ENCODE measurements around the gene STUM. TPM values are rescaled to one million over a fixed set of nuclear protein-coding genes. Genes with fewer than 3 reads are reported as not detected.

Gene STUM, protein sequence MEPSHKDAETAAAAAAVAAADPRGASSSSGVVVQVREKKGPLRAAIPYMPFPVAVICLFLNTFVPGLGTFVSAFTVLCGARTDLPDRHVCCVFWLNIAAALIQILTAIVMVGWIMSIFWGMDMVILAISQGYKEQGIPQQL
- total RNA-seq (2021; fragmentation: NEBNext Ultra II Directional; extraction: Animal tissue kit (Norgen Biotek cat#: 25700)) (1.2 and 1.3 TPM in 2 replicates), polyA plus RNA-seq (2011; rRNA removed) (0.76 and 0.85 TPM in 2 replicates), polyA minus RNA-seq (2011; rRNA and poly(A)+ RNA removed) (0.61 and 0.66 TPM in 2 replicates)
- 1.1 TPM for polyA plus RNA-seq (2011; cell fraction: cytosol; rRNA removed)
- 3.4 TPM for polyA plus RNA-seq (2011; cell fraction: nucleus; rRNA removed)
- polyA plus RNA-seq (2012, experiment 1 of 2): 0.66 to 0.97 TPM (median 0.83 TPM) in 4 replicates
- 0.45 TPM for polyA plus RNA-seq (2012, experiment 2 of 2)
- polyA plus RNA-seq (2013, experiment 1 of 2): 0.55 TPM
- 0.53 TPM for polyA plus RNA-seq (2013, experiment 2 of 2)
- 0.15 TPM for polyA minus RNA-seq (2011; cell fraction: cytosol; rRNA and poly(A)+ RNA removed)
- 1.00 TPM for polyA minus RNA-seq (2011; cell fraction: nucleus; rRNA and poly(A)+ RNA removed)
- long read RNA-seq, experiment 1, partial matches to known transcripts: 0 of 2 reads
- long read RNA-seq, experiment 1, other reads (novel, unspliced or antisense): 2 of 2 reads
- long read RNA-seq, experiment 2: 0 reads

DNA sequence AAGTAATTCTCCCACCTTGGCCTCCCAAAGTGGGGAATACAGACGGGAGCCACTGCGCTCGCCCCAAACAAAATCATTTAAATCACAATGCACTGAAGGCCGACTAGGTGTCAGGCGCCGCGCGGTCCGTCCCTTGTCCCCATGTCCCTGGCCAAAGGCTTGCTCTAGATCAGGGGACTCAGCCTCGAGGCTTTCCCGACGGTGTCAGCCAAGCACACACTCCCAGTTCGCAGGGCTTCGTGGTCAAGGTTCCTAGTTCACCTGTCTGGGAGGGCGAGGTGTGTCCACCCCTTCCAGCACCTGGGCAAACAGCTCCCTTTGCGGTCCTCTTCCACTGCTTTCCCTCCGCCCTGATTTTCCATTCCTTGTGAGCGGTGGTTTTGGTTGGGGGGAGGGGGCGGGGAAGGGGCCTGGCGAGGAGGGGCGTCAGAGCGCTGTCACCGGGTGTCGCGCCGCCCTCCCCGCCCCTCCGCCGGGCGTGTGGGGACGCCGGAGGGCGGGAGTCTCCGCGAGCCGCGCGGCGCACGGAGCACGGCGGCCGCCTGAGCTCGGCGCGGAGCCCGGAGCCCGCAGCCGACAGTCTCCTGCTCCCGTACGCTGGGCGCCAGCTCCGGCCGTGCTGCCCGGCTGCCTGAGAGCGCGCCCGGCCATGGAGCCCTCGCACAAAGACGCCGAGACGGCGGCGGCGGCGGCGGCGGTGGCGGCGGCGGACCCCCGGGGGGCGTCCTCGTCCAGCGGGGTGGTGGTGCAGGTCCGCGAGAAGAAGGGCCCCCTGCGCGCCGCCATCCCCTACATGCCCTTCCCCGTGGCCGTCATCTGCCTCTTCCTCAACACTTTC lies at the start of gene STUM:
Gene STUM (plus strand): TSS at position 509 of the 838 bp plus-strand sequence. CDS start 141 bp downstream, at position 650.
- Histone ChIP-seq H3K36me3 (ENCODE audit: control insufficient read depth in 2 of 4, insufficient read depth in 4 of 4, low read length in 3 of 4) (no peaks in the 10 kb centered on the region), H3K79me2 (ENCODE audit: control insufficient read depth in 1 of 2, insufficient read depth in 2 of 2, low read length in 2 of 2) (no peaks in the 10 kb centered on the region), H3K79me1 (ENCODE audit: low read depth, low read length) (no peaks in the 10 kb centered on the region), H3K56ac (replicated peaks; ENCODE audit: insufficient read length, low read depth, low read length) (no peak within 1 kb of the TSS), H3K23ac (ENCODE audit: insufficient read length) (no peak within 1 kb of the TSS), H2BK12ac (ENCODE audit: low read depth, low read length) (no peak within 1 kb of the TSS), H3K4me2 (ENCODE audit: insufficient read depth in 1 of 2, low read depth in 2 of 2, low read length in 2 of 2) (peak within 1 kb of the TSS; percentile 96 to 100), H3K4ac (replicated peaks; ENCODE audit: insufficient read length, low read depth, low read length) (no peak within 1 kb of the TSS), H3K27ac (ENCODE audit: low read depth, low read length) (no peak within 1 kb of the TSS), H4K20me1 (replicated peaks in 1 of 2; ENCODE audit: control insufficient read depth in 1 of 2, insufficient read depth in 2 of 2, low read length in 2 of 2) (peaks cover 0 to 6% of the 10 kb centered on the region in 2 experiments), H4K5ac (ENCODE audit: insufficient read length, low read depth, low read length) (no peak within 1 kb of the TSS), H3K18ac (ENCODE audit: extremely low read depth, low read length) (peak within 1 kb of the TSS; percentile 26; the same call in 1 of the 2 replicates), H3K9ac (replicated peaks in 1 of 4; ENCODE audit: extremely low read depth in 1 of 4, low read depth in 3 of 4, low read length in 3 of 4) (peak within 1 kb of the TSS in 1 of 4 experiments; percentile 75; a peak in 1 of 7 replicates), H3K4me3 (ENCODE audit: extremely low read depth in 1 of 4, insufficient read depth in 2 of 4, low read depth in 3 of 4, low read length in 4 of 4) (peak within 1 kb of the TSS; percentile 15 to 62 (median 50)), H2BK5ac (ENCODE audit: low read depth, low read length) (no peak within 1 kb of the TSS), H2AK5ac (ENCODE audit: low read depth, low read length) (no peak within 1 kb of the TSS), H3K14ac (ENCODE audit: insufficient read length) (no peak within 1 kb of the TSS), H3K9me3 (ENCODE audit: insufficient read depth in 2 of 2, low read depth in 1 of 2, low read length in 1 of 2) (no peaks in the 10 kb centered on the region), H3K27me3 (replicated peaks in 1 of 4; ENCODE audit: control insufficient read depth in 3 of 4, extremely low read depth in 1 of 4, insufficient read depth in 3 of 4, low read length in 3 of 4) (peaks cover 10 to 50% (median 46%) of the 10 kb centered on the region in 4 experiments), H2BK120ac (replicated peaks; ENCODE audit: low read depth, low read length) (no peak within 1 kb of the TSS), H3K4me1 (replicated peaks in 1 of 4; ENCODE audit: control insufficient read depth in 3 of 4, insufficient read depth in 4 of 4, low read length in 3 of 4) (peaks cover 3 to 24% (median 14%) of the 10 kb centered on the region in 4 experiments), H2AFZ (ENCODE audit: low read length) (peak within 1 kb of the TSS; percentile 88; the same call in 1 of the 2 replicates), H3K23me2 (ENCODE audit: low read depth, low read length) (peaks cover 9% of the 10 kb centered on the region; the same call in 1 of the 2 replicates), H4K91ac (replicated peaks; ENCODE audit: insufficient read length, low read length) (no peak within 1 kb of the TSS), H2BK15ac (ENCODE audit: low read length) (no peak within 1 kb of the TSS), H4K8ac (ENCODE audit: extremely low read depth, insufficient read depth, low read length) (peak within 1 kb of the TSS; percentile 78), H2BK20ac (ENCODE audit: low read length) (no peak within 1 kb of the TSS)
- WGBS, 2 experiments (ENCODE audit: extremely low coverage in 1 of 2, insufficient coverage in 1 of 2, insufficient read length in 1 of 2, insufficient replicate concordance in 2 of 2, low coverage in 1 of 2, low lambda C conversion rate in 2 of 2, missing lambda C conversion rate in 1 of 2): 2% methylated on average over 31 of the region's 82 CpGs; no CpG with 5 or more reads in 1 of the 2 experiments
- ChIA-PET POLR2A (ENCODE audit: partially characterized antibody) (interaction anchor here (0.7 to 1.6 kb wide), 5 partner anchors 28 to 195 kb away, joined by 3 read pairs; partner anchors contain the start of gene PARP1), CTCF (ENCODE audit: partially characterized antibody) (interaction anchor here (0.6 to 6.7 kb wide), 20 partner anchors 13 to 1300 kb away, joined by 3 to 71 read pairs (median 5); no protein-coding TSS in a partner anchor)
- no peak for FAIRE-seq
- DNase-seq (ENCODE audit: low read depth in 1 of 2, low spot score in 2 of 2): peak in 1 of 2 experiments; percentile 74
- no peak for TF ChIP-seq TAF7 (optimal IDR thresholded peaks at IDR 0.05; ENCODE audit: borderline replicate concordance, low read depth, low read length)
- TF ChIP-seq JUND (IDR thresholded peaks at IDR 0.05; ENCODE audit: low read length): no peak
- TF ChIP-seq TAF1 (IDR thresholded peaks at IDR 0.05; ENCODE audit: low read depth, low read length): no peak
- no peak for TF ChIP-seq CTBP2 (IDR thresholded peaks at IDR 0.05; ENCODE audit: borderline replicate concordance, insufficient read depth, insufficient read length, low read length)
- TF ChIP-seq CEBPB (IDR thresholded peaks at IDR 0.05; ENCODE audit: low read depth, low read length): no peak
- TF ChIP-seq RXRA (IDR thresholded peaks at IDR 0.05; ENCODE audit: insufficient read depth, low read depth, low read length): no peak
- no peak for TF ChIP-seq CREB1 (IDR thresholded peaks at IDR 0.05)
- no peak for TF ChIP-seq RAD21 (IDR thresholded peaks at IDR 0.05 in 1 of 2, conservative IDR thresholded peaks at IDR 0.05 in 1 of 2; ENCODE audit: low read depth in 2 of 2, low read length in 2 of 2)

All from H1 (cell line).